A673 (cell line): ENCODE data around the gene GSAP.

Experiments used
- CTCF ChIP-seq: fragments of 300-800, 200-600 bp; sonication (generic); conservative IDR thresholded peaks from 2 replicates; pipeline ENCODE4 v1.5.1; 2017; ENCODE audit warnings: low read depth, mild to moderate bottlenecking, antibody characterized with exemption, low read length, moderate library complexity, mixed read lengths
- EZH2 ChIP-seq: fragments of 200-600 bp; sonication (generic); IDR thresholded peaks from 2 replicates; pipeline ENCODE4 v1.6.1; 2017; ENCODE audit warnings: borderline replicate concordance, low read depth, mild to moderate bottlenecking, mixed read lengths, antibody characterized with exemption, low read length; ENCODE audit not compliant: poor library complexity, severe bottlenecking

GRCh38 chr7:77360969-77361368, 55.2 kb downstream of the GSAP start:
- TF ChIP-seq CTCF: no peak
- no peak for TF ChIP-seq EZH2
